RKO (cell line): ENCODE data around the gene TDO2.

ENCODE experiments used
- DNase-seq: peaks from one replicate; pipeline ENCODE4 v3.0.0-alpha.2; 2016; ENCODE audit warnings: low spot score

The TDO2 gene

GRCh38 chr4:155953151-155954117 lies 49.9 kb downstream of the TDO2 start, which contains the start of gene CTSO:
Gene CTSO (minus strand): TSS chr4:155953866. CDS start chr4:155953847, 19 bp downstream.
- DNase-seq = peak; percentile 79

- DNase-seq = no peak
Observed at GRCh38 chr4:155954118-155954685, 50.7 kb downstream of the TDO2 start.

DNA sequence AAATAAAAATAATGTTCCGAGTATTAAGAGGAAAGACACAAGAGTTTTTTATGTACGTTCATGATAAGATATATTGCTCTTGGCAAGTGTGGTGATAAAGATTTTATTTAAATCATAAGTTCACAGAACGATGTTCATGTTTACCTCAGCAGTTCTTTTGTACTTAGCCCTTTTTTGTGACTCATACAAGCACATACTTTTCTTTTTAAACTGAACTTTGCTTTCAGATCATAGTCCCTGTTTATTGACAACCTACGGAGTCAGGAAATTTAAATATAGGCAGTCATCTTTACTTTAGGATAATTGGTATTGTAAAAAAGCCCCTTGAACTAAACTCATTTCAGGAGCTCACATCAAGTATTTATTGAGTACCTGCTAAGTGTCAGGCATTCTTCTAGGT lies 51.4 kb downstream of the TDO2 start:
- DNase-seq = no peak

DNA sequence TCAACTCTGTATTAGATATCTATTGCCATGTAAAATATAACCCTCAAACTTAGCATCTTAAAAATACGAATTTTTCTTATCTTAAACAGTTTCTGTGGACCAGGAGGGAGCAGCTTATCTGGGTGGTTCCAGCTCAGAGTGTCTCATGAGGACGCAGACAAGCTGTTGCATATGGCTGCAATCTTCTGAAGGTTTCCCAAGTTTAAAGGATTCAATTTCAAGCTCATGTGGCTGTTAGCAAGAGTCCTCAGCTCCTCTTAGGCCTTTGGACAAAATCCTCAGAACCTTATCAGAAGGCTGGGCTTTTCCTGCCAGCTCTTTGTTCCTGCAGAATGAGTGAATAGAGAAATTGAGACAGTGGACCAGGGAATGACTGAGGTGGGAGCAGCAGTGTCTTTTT lies 53.0 kb downstream of the TDO2 start:
- DNase-seq = no peak

DNA sequence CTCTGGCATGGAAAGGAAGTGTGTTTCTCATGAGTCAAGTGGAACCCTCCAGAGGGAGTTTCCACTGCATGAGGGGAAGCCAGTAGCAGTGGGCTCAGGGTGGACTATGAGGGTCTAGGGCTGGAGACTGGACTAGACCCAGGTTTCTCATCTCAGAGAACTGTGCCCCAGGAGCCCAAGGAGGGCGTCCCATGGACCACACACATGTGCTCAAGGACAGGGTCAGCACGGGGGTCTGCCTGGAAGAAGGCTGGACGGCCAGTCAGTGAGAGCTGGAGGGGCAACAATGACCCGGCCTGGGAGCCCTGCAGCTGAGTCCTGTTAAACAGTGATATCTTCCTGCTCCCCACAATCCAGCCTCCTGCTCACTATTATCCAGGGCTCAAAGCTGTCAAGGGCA lies 55.9 kb downstream of the TDO2 start:
- no peak for DNase-seq

DNA sequence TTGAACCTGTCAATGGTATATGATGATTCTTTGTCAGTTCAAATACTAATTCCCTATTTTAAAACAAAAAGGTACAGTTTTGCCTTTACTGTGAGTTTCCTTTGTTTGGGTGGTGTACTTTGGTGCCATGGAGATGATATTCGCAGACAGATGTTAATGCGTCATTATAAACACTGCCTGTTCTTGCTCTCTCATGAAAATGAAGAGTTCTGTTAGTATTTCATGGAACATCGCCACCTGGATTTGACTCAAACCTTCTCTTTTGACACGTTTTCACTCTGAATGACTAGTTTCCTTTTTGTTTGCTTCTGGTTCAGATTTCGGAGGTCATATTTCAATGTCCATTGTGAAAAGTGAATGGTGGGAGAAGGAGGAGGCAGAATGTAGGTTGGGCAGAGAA lies 57.0 kb downstream of the TDO2 start:
- DNase-seq = no peak

DNA sequence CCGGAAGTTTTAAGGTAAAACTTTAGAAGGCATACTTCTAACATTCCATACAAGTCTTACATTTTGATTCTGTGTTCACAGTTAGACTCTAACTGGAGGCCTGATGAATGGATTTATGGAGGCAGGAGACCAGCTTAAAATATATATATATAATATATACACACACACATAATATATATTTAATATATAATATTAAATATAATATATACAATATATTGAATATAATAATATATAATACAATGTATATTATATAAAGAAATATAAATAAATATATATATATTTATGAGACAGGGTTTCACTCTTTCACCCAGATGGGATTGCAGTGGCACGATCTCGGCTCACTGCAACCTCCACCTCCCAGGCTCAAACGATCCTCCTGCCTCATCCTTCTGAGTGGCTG lies 58.1 kb downstream of the TDO2 start:
- no peak for DNase-seq

DNA sequence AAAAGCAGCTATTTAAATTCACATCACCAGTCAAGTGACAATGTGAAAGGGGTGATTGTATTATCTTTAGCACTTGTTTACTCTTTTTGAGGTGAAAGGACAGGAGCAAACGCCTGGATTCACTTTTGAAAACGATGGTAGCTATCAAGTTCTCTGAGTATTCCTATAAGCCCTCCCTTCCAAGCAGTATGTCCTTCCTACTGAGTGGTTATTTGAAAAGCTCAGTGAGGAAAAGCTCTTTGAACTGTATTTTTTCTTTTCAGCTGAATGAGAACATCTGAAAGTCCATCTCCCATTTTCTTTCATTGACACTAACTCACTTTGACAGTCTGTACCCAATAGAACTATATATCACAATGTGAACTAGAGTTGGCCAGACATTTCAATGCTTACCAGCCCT lies 59.3 kb downstream of the TDO2 start:
- no peak for DNase-seq

DNA sequence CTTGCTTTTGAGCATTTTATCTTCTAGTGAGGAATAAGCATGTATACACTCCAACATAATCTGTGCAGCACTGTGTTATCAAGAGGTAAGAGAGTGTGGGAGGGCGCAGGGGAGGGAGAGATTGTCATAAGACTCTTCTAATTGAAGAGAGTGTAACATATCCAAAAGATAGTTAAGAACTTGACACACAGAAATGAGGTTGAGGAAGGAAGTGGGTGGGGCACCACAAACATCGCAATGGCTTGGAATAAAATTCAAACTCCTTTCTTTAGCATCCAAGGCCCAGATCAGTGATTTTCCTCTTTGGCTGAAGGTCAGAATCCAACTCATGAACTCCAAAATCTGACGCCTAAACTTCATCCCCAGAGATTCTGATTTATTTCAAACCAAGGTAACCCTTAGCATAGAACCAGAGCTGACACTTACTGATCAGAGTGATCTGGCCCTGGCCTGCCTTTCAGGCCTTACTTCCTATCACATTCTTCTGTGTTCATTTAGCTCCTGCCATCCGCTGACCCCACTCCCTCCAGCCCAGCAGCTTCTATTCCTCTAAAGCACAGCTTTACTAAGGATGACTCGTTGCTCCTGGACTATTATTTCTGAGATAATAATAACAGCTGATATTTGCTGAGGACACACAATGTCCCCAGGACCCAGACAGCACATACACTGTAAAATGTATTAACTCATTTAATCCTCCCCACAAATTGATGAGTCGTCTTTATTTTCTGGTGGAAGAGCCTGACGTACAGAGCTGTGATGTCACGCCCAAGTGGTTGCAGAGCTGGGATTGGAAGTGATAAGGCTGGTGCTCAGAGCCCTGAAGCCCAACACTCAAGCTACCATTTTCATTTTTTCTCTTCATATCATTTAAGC lies 60.8 kb downstream of the TDO2 start:
- DNase-seq = no peak

- no peak for DNase-seq
Observed at GRCh38 chr4:155966171-155966570, 62.7 kb downstream of the TDO2 start.

DNA sequence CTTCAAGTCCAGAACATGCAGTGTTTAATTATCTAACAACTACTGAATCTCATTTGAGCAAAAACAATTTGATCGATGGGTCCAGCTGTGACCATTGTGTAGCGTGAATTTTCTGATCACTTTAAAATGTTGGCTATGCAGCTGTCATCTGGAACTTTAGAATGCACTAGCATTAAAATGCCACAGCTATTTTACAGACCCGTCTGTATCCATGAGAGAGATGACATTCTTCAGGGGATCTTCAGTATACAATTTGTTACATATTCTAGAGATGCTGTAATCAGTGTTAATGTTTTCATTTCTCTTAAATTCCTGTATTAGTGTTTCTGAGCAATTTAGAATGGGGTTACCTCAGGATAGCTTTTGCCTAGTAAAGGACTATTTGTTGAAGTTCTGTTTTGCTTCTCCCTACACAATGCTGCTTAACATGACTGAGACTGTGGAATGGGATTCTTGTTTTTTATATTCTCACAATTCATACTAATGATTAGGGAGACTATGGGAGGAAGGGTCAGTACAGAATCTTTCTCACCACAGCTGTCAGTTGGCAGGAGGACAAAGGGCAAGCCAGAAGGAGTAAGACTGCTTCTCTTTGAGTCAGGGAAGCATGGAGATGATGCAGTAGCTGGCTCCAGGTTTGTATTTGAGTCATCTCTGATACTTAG lies 63.4 kb downstream of the TDO2 start:
- DNase-seq = no peak
